H1 (cell line): ENCODE data around the gene RAB11FIP5. TPM values are rescaled to one million over a fixed set of nuclear protein-coding genes. Genes with fewer than 3 reads are reported as not detected.

Experiments
- CTCF ChIA-PET: fragments of 300-600 bp; sonication (Branson Sonifier 250); formaldehyde crosslinking; loops from one replicate; lab custom pipeline; 2021; ENCODE audit not compliant: partially characterized antibody; lab: Charles Lee
- POLR2A ChIA-PET: fragments of 300-600 bp; sonication (Branson Sonifier 250); formaldehyde crosslinking; loops from one replicate; lab custom pipeline; 2021; ENCODE audit warnings: inconsistent platforms; ENCODE audit not compliant: partially characterized antibody; lab: Charles Lee
- DNase-seq, 2 experiments: peaks; one replicate each; pipeline versions ENCODE4 v3.0.0 to v3.0.0-alpha.2; 2010 to 2022; ENCODE audit warnings: low spot score in 2 of 2, low read depth in 1 of 2, mixed read lengths in 1 of 2
- FAIRE-seq: peaks from 2 replicates; lab custom pipeline; 2011; peaks lifted over from hg19 to GRCh38; lab: Jason Lieb, UNC
- H2AFZ ChIP-seq: 2 replicates; pipeline ENCODE4 v1.8.1; 2012; ENCODE audit warnings: low read length, inconsistent platforms
- H2AK5ac ChIP-seq: 2 replicates; pipeline ENCODE4 v1.6.1; 2013; ENCODE audit warnings: low read depth, low read length
- H2BK120ac ChIP-seq: replicated peaks from 2 replicates; pipeline ENCODE3; 2013; ENCODE audit warnings: low read depth, low read length, inconsistent platforms
- H2BK12ac ChIP-seq: 2 replicates; pipeline ENCODE4 v1.6.1; 2013; ENCODE audit warnings: low read depth, low read length
- H2BK15ac ChIP-seq: 2 replicates; pipeline ENCODE4 v1.6.1; 2013; ENCODE audit warnings: low read length
- H2BK20ac ChIP-seq: 2 replicates; pipeline ENCODE4 v1.6.1; 2013; ENCODE audit warnings: low read length
- H2BK5ac ChIP-seq: 2 replicates; pipeline ENCODE4 v1.6.1; 2013; ENCODE audit warnings: low read depth, low read length
- H3K14ac ChIP-seq: 2 replicates; pipeline ENCODE4 v1.6.1; 2013; ENCODE audit warnings: inconsistent platforms; ENCODE audit not compliant: insufficient read length
- H3K18ac ChIP-seq: 2 replicates; pipeline ENCODE4 v1.6.1; 2013; ENCODE audit warnings: low read length; ENCODE audit errors: extremely low read depth
- H3K23ac ChIP-seq: 2 replicates; pipeline ENCODE4 v1.6.1; 2013; ENCODE audit warnings: inconsistent platforms; ENCODE audit not compliant: insufficient read length
- H3K23me2 ChIP-seq: 2 replicates; pipeline ENCODE4 v1.6.1; 2013; ENCODE audit warnings: low read depth, low read length
- H3K27ac ChIP-seq: 2 replicates; pipeline ENCODE4 v1.6.1; 2011; ENCODE audit warnings: low read depth, low read length, inconsistent platforms
- H3K27me3 ChIP-seq, 4 experiments: replicated peaks in 1 of 4; 1 replicate in 1 of 4; 2 replicates in 3 of 4; pipeline versions ENCODE4 v1.6.1 to v1.8.1; 2011 to 2013; ENCODE audit warnings: low read length in 3 of 4, mild to moderate bottlenecking in 3 of 4, inconsistent platforms in 2 of 4, mixed read lengths in 2 of 4, moderate library complexity in 1 of 4; ENCODE audit not compliant: control insufficient read depth in 3 of 4, insufficient read depth in 3 of 4; ENCODE audit errors: extremely low read depth in 1 of 4
- H3K36me3 ChIP-seq, 4 experiments: 2 replicates each; pipeline versions ENCODE4 v1.6.1 to v1.8.1; 2011 to 2013; ENCODE audit warnings: mild to moderate bottlenecking in 4 of 4, low read length in 3 of 4, moderate library complexity in 2 of 4, control low read depth in 1 of 4, inconsistent platforms in 1 of 4; ENCODE audit not compliant: insufficient read depth in 4 of 4, control insufficient read depth in 2 of 4
- H3K4ac ChIP-seq: replicated peaks from 2 replicates; pipeline ENCODE3; 2013; ENCODE audit warnings: low read length, low read depth, mixed read lengths, inconsistent platforms; ENCODE audit not compliant: insufficient read length
- H3K4me1 ChIP-seq, 4 experiments: replicated peaks in 1 of 4; 1 replicate in 1 of 4; 2 replicates in 3 of 4; pipeline versions ENCODE4 v1.6.1 to v1.8.1; 2011 to 2013; ENCODE audit warnings: low read length in 3 of 4, inconsistent platforms in 2 of 4, mixed read lengths in 1 of 4; ENCODE audit not compliant: insufficient read depth in 4 of 4, control insufficient read depth in 3 of 4
- H3K4me2 ChIP-seq, 2 experiments: 2 replicates each; pipeline versions ENCODE4 v1.6.1 to v1.8.1; 2011 to 2013; ENCODE audit warnings: low read depth in 2 of 2, low read length in 2 of 2, control low read depth in 1 of 2, inconsistent platforms in 1 of 2, mild to moderate bottlenecking in 1 of 2; ENCODE audit not compliant: insufficient read depth in 1 of 2
- H3K4me3 ChIP-seq, 4 experiments: fragments of 200-600, 300-600 bp in 1 of 4; sonication (generic), shearing (Covaris generic), sonication (Bioruptor Twin) in 1 of 4; 2 replicates each; pipeline versions ENCODE4 v1.5.1 to v1.8.1; 2011 to 2016; ENCODE audit warnings: low read length in 4 of 4, low read depth in 3 of 4, control low read depth in 2 of 4, inconsistent platforms in 2 of 4, mild to moderate bottlenecking in 2 of 4, mixed read lengths in 1 of 4, moderate library complexity in 1 of 4; ENCODE audit not compliant: insufficient read depth in 2 of 4; ENCODE audit errors: extremely low read depth in 1 of 4
- H3K56ac ChIP-seq: replicated peaks from 2 replicates; pipeline ENCODE3; 2013; ENCODE audit warnings: low read depth, mild to moderate bottlenecking, mixed read lengths, low read length, inconsistent platforms; ENCODE audit not compliant: insufficient read length
- H3K79me1 ChIP-seq: 2 replicates; pipeline ENCODE4 v1.6.1; 2013; ENCODE audit warnings: low read depth, low read length, control low read depth
- H3K79me2 ChIP-seq, 2 experiments: 2 replicates each; pipeline versions ENCODE4 v1.6.1 to v1.8.1; 2012 to 2013; ENCODE audit warnings: low read length in 2 of 2, mild to moderate bottlenecking in 2 of 2, inconsistent platforms in 1 of 2; ENCODE audit not compliant: insufficient read depth in 2 of 2, control insufficient read depth in 1 of 2
- H3K9ac ChIP-seq, 4 experiments: replicated peaks in 1 of 4; 1 replicate in 1 of 4; 2 replicates in 3 of 4; pipeline versions ENCODE4 v1.6.1 to v1.8.1; 2011 to 2013; ENCODE audit warnings: low read depth in 3 of 4, low read length in 3 of 4, control low read depth in 2 of 4, mild to moderate bottlenecking in 2 of 4, moderate library complexity in 2 of 4, inconsistent platforms in 1 of 4; ENCODE audit errors: extremely low read depth in 1 of 4
- H3K9me3 ChIP-seq, 2 experiments: 2 replicates each; pipeline versions ENCODE4 v1.6.1 to v1.8.1; 2012 to 2013; ENCODE audit warnings: mild to moderate bottlenecking in 2 of 2, moderate library complexity in 2 of 2, control low read depth in 1 of 2, inconsistent platforms in 1 of 2, low read depth in 1 of 2, low read length in 1 of 2, mixed read lengths in 1 of 2; ENCODE audit not compliant: insufficient read depth in 2 of 2
- H4K20me1 ChIP-seq, 2 experiments: replicated peaks in 1 of 2; 2 replicates each; pipeline versions ENCODE3 to v1.8.1; 2011 to 2013; ENCODE audit warnings: inconsistent platforms in 2 of 2, low read length in 2 of 2, mild to moderate bottlenecking in 1 of 2; ENCODE audit not compliant: insufficient read depth in 2 of 2, control insufficient read depth in 1 of 2
- H4K5ac ChIP-seq: 2 replicates; pipeline ENCODE4 v1.6.1; 2013; ENCODE audit warnings: low read length, low read depth, mixed read lengths, inconsistent platforms; ENCODE audit not compliant: insufficient read length
- H4K8ac ChIP-seq: 2 replicates; pipeline ENCODE4 v1.8.0; 2013; ENCODE audit warnings: mild to moderate bottlenecking, moderate library complexity, low read length, inconsistent platforms; ENCODE audit not compliant: insufficient read depth; ENCODE audit errors: extremely low read depth
- H4K91ac ChIP-seq: replicated peaks from 2 replicates; pipeline ENCODE3; 2013; ENCODE audit warnings: low read length, mixed read lengths, inconsistent platforms; ENCODE audit not compliant: insufficient read length
- BACH1 ChIP-seq: IDR thresholded peaks from 2 replicates; pipeline ENCODE4 v1.6.1; 2012; ENCODE audit warnings: low read length, improper control_type of control experiment
- BRCA1 ChIP-seq: IDR thresholded peaks from 2 replicates; pipeline ENCODE4 v1.6.1; 2012; ENCODE audit warnings: low read depth, low read length, improper control_type of control experiment
- CBX5 ChIP-seq: fragments of 300-800, 300-1000 bp; sonication (generic); IDR thresholded peaks from 2 replicates; pipeline ENCODE4 v1.7.1; 2016; ENCODE audit warnings: antibody characterized with exemption, low read length, low read depth
- CBX8 ChIP-seq: fragments of 300-800, 300-1000 bp; sonication (generic); IDR thresholded peaks from 2 replicates; pipeline ENCODE4 v1.7.1; 2016; ENCODE audit warnings: low read depth, low read length, borderline replicate concordance
- CTBP2 ChIP-seq: IDR thresholded peaks from 2 replicates; pipeline ENCODE4 v1.7.0; 2011; ENCODE audit warnings: borderline replicate concordance, mild to moderate bottlenecking, moderate library complexity, mixed read lengths, low read length; ENCODE audit not compliant: insufficient read depth, insufficient read length
- EP300 ChIP-seq, 2 experiments: IDR thresholded peaks; 1 replicate in 1 of 2; 2 replicates in 1 of 2; pipeline ENCODE4 v1.6.1; 2011 to 2012; ENCODE audit warnings: low read depth in 2 of 2, low read length in 2 of 2, mild to moderate bottlenecking in 2 of 2, borderline replicate concordance in 1 of 2, inconsistent platforms in 1 of 2, moderate library complexity in 1 of 2
- GTF2F1 ChIP-seq: IDR thresholded peaks from 2 replicates; pipeline ENCODE4 v1.6.1; 2012; ENCODE audit warnings: low read depth, low read length, improper control_type of control experiment, borderline replicate concordance
- JUN ChIP-seq: IDR thresholded peaks from 2 replicates; pipeline ENCODE4 v1.6.1; 2011; ENCODE audit warnings: low read depth, mild to moderate bottlenecking, improper control_type of control experiment, low read length
- NANOG ChIP-seq: IDR thresholded peaks from 2 replicates; pipeline ENCODE4 v1.6.1; 2011; ENCODE audit warnings: low read length, low read depth, mild to moderate bottlenecking, inconsistent platforms; ENCODE audit not compliant: insufficient read depth, poor library complexity, severe bottlenecking
- PHF8 ChIP-seq: fragments of 200-600 bp; sonication (generic); conservative IDR thresholded peaks from 2 replicates; pipeline ENCODE4 v1.7.1; 2012; ENCODE audit warnings: low read depth, mild to moderate bottlenecking, inconsistent platforms, low read length, moderate library complexity
- POLR2A ChIP-seq, 2 experiments: IDR thresholded peaks; 1 replicate in 1 of 2; 2 replicates in 1 of 2; pipeline ENCODE4 v1.6.1; 2011; ENCODE audit warnings: low read depth in 2 of 2, low read length in 2 of 2, mild to moderate bottlenecking in 2 of 2; ENCODE audit errors: control extremely low read depth in 1 of 2
- POLR2AphosphoS5 ChIP-seq: IDR thresholded peaks from 2 replicates; pipeline ENCODE4 v1.6.1; 2011; ENCODE audit warnings: low read depth, low read length
- TBP ChIP-seq: IDR thresholded peaks from 2 replicates; pipeline ENCODE4 v1.6.1; 2011; ENCODE audit warnings: low read depth, low read length, improper control_type of control experiment
- TCF12 ChIP-seq: IDR thresholded peaks from 2 replicates; pipeline ENCODE4 v1.6.1; 2011; ENCODE audit warnings: low read depth, mild to moderate bottlenecking, low read length
- WGBS, 2 experiments: shearing (Covaris generic) in 1 of 2; methylation state at CpG; one replicate each; pipeline versions ENCODE4 v1.1.6 to v1.1.7; 2013 to 2015; ENCODE audit warnings: low lambda C conversion rate in 2 of 2, mixed read lengths in 2 of 2, inconsistent platforms in 1 of 2, low coverage in 1 of 2, missing lambda C conversion rate in 1 of 2; ENCODE audit not compliant: insufficient replicate concordance in 2 of 2, insufficient coverage in 1 of 2, insufficient read length in 1 of 2; ENCODE audit errors: extremely low coverage in 1 of 2, missing lambda C conversion rate in 1 of 2; 5-methylcytosine and 5-hydroxymethylcytosine counted together
- polyA plus RNA-seq, 7 experiments: library from polyadenylated mRNA; depleted of rRNA in 3 of 7; stranded (reverse) in 5 of 7; unstranded in 2 of 7; fragments of >200 nt in 5 of 7; fragments of 200-250 nt in 2 of 7; gene quantifications; 1 replicate in 5 of 7; 2 replicates in 1 of 7; 4 replicates in 1 of 7; pipeline versions ENCODE4 v1.2.1 to v1.2.3, GENCODE V29; 2011 to 2013; ENCODE audit warnings: missing spikeins in 2 of 7, mixed read lengths in 2 of 7
- total RNA-seq: library from RNA; stranded (reverse); fragmentation: NEBNext Ultra II Directional; extraction: Animal tissue kit (Norgen Biotek cat#: 25700); gene quantifications from 2 replicates; pipeline ENCODE4 v1.2.1, GENCODE V29; 2021

The RAB11FIP5 gene
- total and polyA plus RNA-seq, 2 of the 8 experiments (the other 6 are each of a cell fraction or from before 2014, with no cell fraction given) = 6.3 to 17.0 TPM

- Histone ChIP-seq H3K4me3 (no peak overlapping the region), H3K27ac (no peak overlapping the region), H2BK12ac (no peak overlapping the region), H3K36me3 (no peaks in the 10 kb centered on the region), H2BK5ac (no peak overlapping the region), H3K27me3 (no peaks in the 10 kb centered on the region; a peak in 2 of 7 replicates), H3K79me1 (no peaks in the 10 kb centered on the region), H3K4ac (no peak overlapping the region), H2BK20ac (no peak overlapping the region), H3K9me3 (peaks cover 0 to 5% of the 10 kb centered on the region in 2 experiments; a peak in 1 of 4 replicates), H4K20me1 (no peaks in the 10 kb centered on the region), H2BK15ac (no peak overlapping the region), H4K91ac (no peak overlapping the region), H2AFZ (no peak overlapping the region), H3K9ac (no peak overlapping the region), H3K18ac (no peak overlapping the region), H3K4me1 (no peaks in the 10 kb centered on the region), H3K23me2 (peaks cover 2% of the 10 kb centered on the region; the same call in 1 of the 2 replicates), H3K56ac (no peak overlapping the region), H3K14ac (no peak overlapping the region), H4K5ac (no peak overlapping the region), H3K4me2 (no peak overlapping the region), H2BK120ac (no peak overlapping the region), H3K79me2 (no peaks in the 10 kb centered on the region), H2AK5ac (no peak overlapping the region), H4K8ac (no peak overlapping the region), H3K23ac (no peak overlapping the region)
- ChIA-PET POLR2A (interaction anchor here (1.2 kb wide), 1 partner anchor 13 kb away, joined by 4 read pairs; no protein-coding TSS in a partner anchor), CTCF (interaction anchor here (0.6 to 2.9 kb wide), 7 partner anchors 23 to 222 kb away, joined by 3 to 19 read pairs (median 5); partner anchors contain the start of gene PRADC1)
- TF ChIP-seq POLR2A (IDR thresholded peaks at IDR 0.05; ENCODE audit: control extremely low read depth in 1 of 2, low read depth in 2 of 2, low read length in 2 of 2) = no peak
- no peak for TF ChIP-seq NANOG
- no peak for TF ChIP-seq TBP
- TF ChIP-seq CTBP2 = no peak
- no peak for TF ChIP-seq TCF12
- no peak for TF ChIP-seq PHF8
- TF ChIP-seq POLR2AphosphoS5 = no peak
- TF ChIP-seq CBX8 = no peak
- no peak for TF ChIP-seq BACH1
- TF ChIP-seq BRCA1 = no peak
- no peak for TF ChIP-seq CBX5
- TF ChIP-seq JUN = no peak
- no peak for TF ChIP-seq GTF2F1
- no peak for TF ChIP-seq EP300 (IDR thresholded peaks at IDR 0.05; ENCODE audit: borderline replicate concordance in 1 of 2, low read depth in 2 of 2, low read length in 2 of 2)
- DNase-seq (no peak), FAIRE-seq (no peak)
- WGBS, 2 experiments = 75% methylated on average over 1 of the region's 1 CpG; no CpG with 5 or more reads in 1 of the 2 experiments
These were observed 4.7 kb upstream of the RAB11FIP5 start for GRCh38 chr2:73117441-73117840.
